Right lobe of liver (tissue), 6 donors: ENCODE results near the gene NRCAM. TPM values are rescaled to one million over a fixed set of nuclear protein-coding genes. Genes with fewer than 3 reads are reported as not detected.
"Not testable (repeated sequence)": the region's sequence is repeated elsewhere in the genome, so short reads cannot be mapped to it uniquely, and the experiment has no call there.

Source experiments
- ATAC-seq, 4 donors: fragments of 200-7000 bp; cut with Tn5 transposase; one replicate each; pipeline ENCODE4 v1.9.1; 2020; ENCODE audit warnings: mild to moderate bottlenecking in 4 of 4, moderate library complexity in 4 of 4
- DNase-seq, 3 donors: peaks; one replicate each; pipeline ENCODE4 v3.0.0-alpha.2; 2020
- H3K27ac ChIP-seq, 3 donors: fragments of 200-600 bp; one replicate each; pipeline ENCODE4 v1.8.0; 2022
- H3K27me3 ChIP-seq, 2 donors: fragments of 200-600 bp; one replicate each; pipeline ENCODE4 v1.8.0; 2022
- H3K36me3 ChIP-seq, 4 donors: fragments of 200-600 bp; sonication (generic) in 1 of 4; one replicate each; pipeline versions ENCODE4 v1.5.1 to v1.8.0; 2017 to 2022; ENCODE audit warnings: control low read depth in 1 of 4
- H3K4me1 ChIP-seq, 4 donors: fragments of 200-600 bp; sonication (generic) in 1 of 4; one replicate each; pipeline versions ENCODE4 v1.5.1 to v1.8.0; 2017 to 2022; ENCODE audit warnings: control low read depth in 1 of 4
- H3K4me3 ChIP-seq, 3 donors: fragments of 200-600 bp; one replicate each; pipeline ENCODE4 v1.8.0; 2022
- H3K9me3 ChIP-seq, 4 donors: fragments of 200-600 bp; sonication (generic) in 1 of 4; one replicate each; pipeline versions ENCODE4 v1.5.1 to v1.8.0; 2017 to 2022; ENCODE audit warnings: control low read depth in 1 of 4
- POLR2A ChIP-seq: fragments of 450-650 bp; IDR thresholded peaks from one replicate; pipeline ENCODE4 v1.6.1; 2017; ENCODE audit warnings: antibody characterized with exemption, mild to moderate bottlenecking
- WGBS: methylation state at CpG from one replicate; pipeline ENCODE4 v1.1.6; 2018; ENCODE audit warnings: low coverage, low lambda C conversion rate; ENCODE audit not compliant: insufficient coverage; ENCODE audit errors: missing lambda C conversion rate; 5-methylcytosine and 5-hydroxymethylcytosine counted together
- intact Hi-C, 2 donors: fragments of 100-400 bp; cut with DNase I; formaldehyde crosslinking; loops; one replicate each; pipeline versions ENCODE4 v1.11.2 to v1.14.1; 2022
- total RNA-seq, 6 experiments: library from RNA; depleted of rRNA in 2 of 6; stranded (reverse); fragments of >200 nt in 2 of 6; fragmentation: NEBNext Ultra II Directional in 3 of 6; extraction: Animal tissue kit (Norgen Biotek cat#: 25700) in 3 of 6; gene quantifications; one replicate each; pipeline versions ENCODE4 v1.1.0 to v1.2.4, GENCODE V29; 2016 to 2023
- TF ChIP-seq, protein P1 (sequence below), 4 donors: fragments of 200-600 bp in 3 of 4; fragments of 450-650 bp in 1 of 4; IDR thresholded peaks; one replicate each; pipeline versions ENCODE4 v1.5.1 to v1.8.0; 2016 to 2022; ENCODE audit warnings: antibody characterized with exemption in 4 of 4, mild to moderate bottlenecking in 2 of 4
- donor health status: DM: no; HTN: yes; CAD: no.
- donor health status: DM: no; HTN: no; CAD: no.
- donor health status: DM: no; HTN: no; CAD: no.
- donor health status: DM: no; HTN: yes; CAD: no.
- donor health status: DM: no; HTN: yes; CAD: no.

NRCAM gene
- total RNA-seq, 6 experiments from 2014 or later = 0.16 to 1.9 (median 0.27) TPM

DNA sequence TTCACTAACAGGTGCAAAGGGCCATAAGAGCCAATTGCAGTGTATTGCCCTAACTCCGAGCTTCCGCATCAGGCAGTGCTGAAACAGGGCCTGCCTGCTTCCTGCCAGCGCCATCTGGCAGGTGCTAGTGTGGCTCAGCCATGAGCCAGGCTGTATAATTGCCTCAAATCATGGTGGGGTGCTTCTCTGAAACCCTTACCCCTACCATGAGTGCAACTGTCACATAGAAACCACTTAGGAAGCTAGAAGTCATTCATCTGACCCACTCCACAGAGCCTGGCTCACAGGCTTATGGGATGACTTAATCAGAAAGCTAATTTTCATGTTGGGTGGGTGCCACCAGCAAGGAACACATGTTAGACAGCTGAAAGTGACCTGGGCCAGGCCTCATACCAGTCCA lies 192.8 kb downstream of the NRCAM start:
- no peak overlapping the region for H3K4me3 ChIP-seq
- H3K27me3 ChIP-seq = no peaks in the 10 kb centered on the region
- H3K27ac ChIP-seq = no peak overlapping the region
- no peaks in the 10 kb centered on the region for H3K9me3 ChIP-seq
- TF ChIP-seq POLR2A = no peak
- TF ChIP-seq, protein P1, sequence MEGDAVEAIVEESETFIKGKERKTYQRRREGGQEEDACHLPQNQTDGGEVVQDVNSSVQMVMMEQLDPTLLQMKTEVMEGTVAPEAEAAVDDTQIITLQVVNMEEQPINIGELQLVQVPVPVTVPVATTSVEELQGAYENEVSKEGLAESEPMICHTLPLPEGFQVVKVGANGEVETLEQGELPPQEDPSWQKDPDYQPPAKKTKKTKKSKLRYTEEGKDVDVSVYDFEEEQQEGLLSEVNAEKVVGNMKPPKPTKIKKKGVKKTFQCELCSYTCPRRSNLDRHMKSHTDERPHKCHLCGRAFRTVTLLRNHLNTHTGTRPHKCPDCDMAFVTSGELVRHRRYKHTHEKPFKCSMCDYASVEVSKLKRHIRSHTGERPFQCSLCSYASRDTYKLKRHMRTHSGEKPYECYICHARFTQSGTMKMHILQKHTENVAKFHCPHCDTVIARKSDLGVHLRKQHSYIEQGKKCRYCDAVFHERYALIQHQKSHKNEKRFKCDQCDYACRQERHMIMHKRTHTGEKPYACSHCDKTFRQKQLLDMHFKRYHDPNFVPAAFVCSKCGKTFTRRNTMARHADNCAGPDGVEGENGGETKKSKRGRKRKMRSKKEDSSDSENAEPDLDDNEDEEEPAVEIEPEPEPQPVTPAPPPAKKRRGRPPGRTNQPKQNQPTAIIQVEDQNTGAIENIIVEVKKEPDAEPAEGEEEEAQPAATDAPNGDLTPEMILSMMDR (IDR thresholded peaks at IDR 0.05) = no peak
- H3K4me1 ChIP-seq = no peaks in the 10 kb centered on the region
- no peak for DNase-seq
- 80% methylated on average over 3 of the region's 3 CpGs for WGBS
- no peaks in the 10 kb centered on the region for H3K36me3 ChIP-seq
- no peak for ATAC-seq
- intact Hi-C loops = no loop called here

DNA sequence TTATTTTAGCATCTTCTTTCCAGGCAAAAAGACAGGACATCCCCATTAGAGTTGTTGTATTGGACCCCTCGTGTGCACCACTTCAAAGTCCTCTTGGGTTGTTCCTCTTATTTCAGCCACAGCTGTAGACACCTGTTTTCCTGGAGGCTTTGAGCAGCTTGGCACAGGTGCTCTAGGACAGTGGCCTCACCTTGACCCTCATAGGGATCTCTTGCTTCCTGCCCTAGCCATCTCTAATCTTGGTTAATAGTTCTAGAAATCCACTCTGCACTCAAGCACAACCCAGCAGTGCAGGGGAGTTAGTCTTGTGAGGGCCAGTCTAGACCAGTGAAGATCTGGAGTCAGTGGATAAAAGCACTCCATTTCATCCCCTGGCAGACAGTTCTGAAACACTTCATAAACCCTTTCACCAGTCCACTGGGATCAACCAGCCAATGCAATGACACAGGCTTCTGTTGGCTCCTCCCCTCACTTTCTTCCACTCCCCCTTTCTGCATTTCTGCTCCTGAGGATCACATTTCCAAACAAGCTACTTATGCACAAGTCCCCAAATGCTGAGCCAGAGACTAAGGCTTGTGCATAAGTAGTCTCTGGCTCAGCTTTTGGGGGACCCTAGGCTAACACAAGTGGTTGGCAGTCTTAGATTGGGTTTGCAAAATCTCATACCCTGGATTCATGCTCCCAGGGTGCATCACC lies 194.5 kb downstream of the NRCAM start:
- no peak for DNase-seq
- no peak overlapping the region for H3K27ac ChIP-seq
- ATAC-seq = no peak
- no peaks in the 10 kb centered on the region for H3K4me1 ChIP-seq
- H3K9me3 ChIP-seq = no peaks in the 10 kb centered on the region
- WGBS = 40% methylated on average over 1 of the region's 1 CpG
- no peaks in the 10 kb centered on the region for H3K36me3 ChIP-seq
- TF ChIP-seq POLR2A = no peak
- TF ChIP-seq, protein P1 (IDR thresholded peaks at IDR 0.05) = no peak
- intact Hi-C loops = no loop called here
- H3K27me3 ChIP-seq = no peaks in the 10 kb centered on the region
- H3K4me3 ChIP-seq = no peak overlapping the region

DNA sequence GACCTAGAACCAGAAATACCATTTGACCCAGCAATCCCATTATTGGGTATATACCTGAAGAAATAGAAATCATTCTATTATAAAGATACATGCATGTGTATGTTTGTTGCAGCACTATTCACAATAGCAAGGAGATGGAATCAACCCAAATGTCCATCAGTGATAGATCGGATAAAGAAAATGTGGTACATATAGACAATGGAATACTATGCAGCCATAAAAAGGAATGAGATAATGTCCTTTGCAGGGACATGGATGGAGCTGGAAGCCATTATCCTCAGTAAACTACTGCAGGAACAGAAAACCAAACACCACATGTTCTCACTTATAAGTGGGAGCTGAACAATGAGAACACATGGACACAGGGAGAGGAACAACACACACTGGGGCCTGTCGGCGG lies 196.8 kb downstream of the NRCAM start:
- WGBS = 70% methylated on average over 3 of the region's 3 CpGs
- intact Hi-C loops, H3K4me3 ChIP-seq, ATAC-seq, H3K36me3 ChIP-seq, H3K27ac ChIP-seq, H3K9me3 ChIP-seq, H3K4me1 ChIP-seq, H3K27me3 ChIP-seq, DNase-seq: not testable (repeated sequence)

DNA sequence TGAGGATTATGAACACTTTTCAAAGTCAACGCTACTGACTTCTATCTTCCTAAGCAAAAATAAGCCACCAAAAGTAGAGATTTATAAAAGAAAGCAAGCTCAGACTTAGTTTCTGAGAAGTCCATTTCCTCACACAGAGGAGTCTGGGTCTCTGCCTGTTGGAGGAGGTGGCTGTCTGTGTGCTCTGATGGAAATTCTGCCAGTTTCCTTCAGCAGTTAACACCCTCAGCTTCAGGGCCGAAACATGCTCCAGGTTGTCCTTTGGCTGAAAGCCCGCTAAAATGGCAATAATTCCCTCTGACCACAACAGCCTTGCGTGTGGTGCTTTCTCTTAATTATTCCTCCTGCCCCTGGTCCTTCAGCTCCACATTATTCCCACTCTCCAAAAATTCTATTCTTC lies 198.3 kb downstream of the NRCAM start:
- intact Hi-C loops = no loop called here
- ATAC-seq (no peak), DNase-seq (no peak)
- H3K4me3 ChIP-seq = no peak overlapping the region
- TF ChIP-seq POLR2A = no peak
- TF ChIP-seq, protein P1 (IDR thresholded peaks at IDR 0.05) = no peak
- H3K9me3 ChIP-seq = no peaks in the 10 kb centered on the region
- H3K27ac ChIP-seq = no peak overlapping the region
- WGBS = 73% methylated on average over 2 of the region's 4 CpGs
- H3K27me3 ChIP-seq = no peaks in the 10 kb centered on the region
- no peaks in the 10 kb centered on the region for H3K36me3 ChIP-seq
- no peaks in the 10 kb centered on the region for H3K4me1 ChIP-seq

DNA sequence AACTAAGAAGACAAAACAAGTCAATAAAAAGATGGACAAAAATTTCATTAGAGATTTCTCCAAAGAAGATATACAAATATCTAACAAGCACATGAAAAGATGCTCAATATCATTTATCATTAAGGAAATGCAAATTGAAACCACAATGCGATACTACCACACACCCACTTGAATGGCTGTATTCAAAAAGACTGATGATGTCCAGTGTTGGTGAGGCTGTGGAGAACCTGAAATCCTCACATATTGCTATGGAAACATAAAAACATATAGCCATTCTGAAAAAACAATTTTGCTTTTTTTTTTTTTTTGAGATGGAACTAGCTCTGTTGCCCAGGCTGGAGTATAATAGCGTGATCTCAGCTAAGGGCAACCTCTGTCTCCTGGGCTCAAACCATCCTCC lies 202.0 kb downstream of the NRCAM start:
- Histone ChIP-seq H3K27me3 (no peaks in the 10 kb centered on the region), H3K4me1 (no peaks in the 10 kb centered on the region), H3K4me3 (no peak overlapping the region), H3K27ac (no peak overlapping the region), H3K9me3 (no peaks in the 10 kb centered on the region), H3K36me3 (no peaks in the 10 kb centered on the region)
- WGBS = 87% methylated on average over 2 of the region's 2 CpGs
- ATAC-seq (no peak), DNase-seq (no peak)
- TF ChIP-seq POLR2A = no peak
- intact Hi-C loops = no loop called here
